ENCODE data around the gene SPATA45.
A peak's percentile ranks its signal among the peaks of the same experiment; 100 is the strongest.

Gene SPATA45

GRCh38 chr1:212814537-212815334, 32.7 kb downstream of the SPATA45 start:
- Histone ChIP-seq H3K9ac (no peak overlapping the region), H3K9me3 (no peaks in the 10 kb centered on the region), H3K36me3 (peaks cover 26% of the 10 kb centered on the region), H3K4me3 (no peak overlapping the region), H3K27me3 (no peaks in the 10 kb centered on the region), H4K20me1 (no peaks in the 10 kb centered on the region), H3K4me2 (no peak overlapping the region), H3K4me1 (no peaks in the 10 kb centered on the region), H3K27ac (no peak overlapping the region)
- no peak for TF ChIP-seq Cebpa-rat (IDR thresholded peaks at IDR 0.05)

- H3K4me3 ChIP-seq: no peak overlapping the region
- no peak overlapping the region for H3K9ac ChIP-seq
- no peak overlapping the region for H3K4me2 ChIP-seq
- H3K36me3 ChIP-seq: peaks cover 67% of the 10 kb centered on the region
- H3K4me1 ChIP-seq: no peaks in the 10 kb centered on the region
- H3K27ac ChIP-seq: no peak overlapping the region
- no peaks in the 10 kb centered on the region for H3K9me3 ChIP-seq
- no peaks in the 10 kb centered on the region for H3K27me3 ChIP-seq
- no peak for TF ChIP-seq Cebpa-rat (IDR thresholded peaks at IDR 0.05)
- no peaks in the 10 kb centered on the region for H4K20me1 ChIP-seq
Measured at GRCh38 chr1:212805767-212806166, 41.7 kb downstream of the SPATA45 start.

DNA sequence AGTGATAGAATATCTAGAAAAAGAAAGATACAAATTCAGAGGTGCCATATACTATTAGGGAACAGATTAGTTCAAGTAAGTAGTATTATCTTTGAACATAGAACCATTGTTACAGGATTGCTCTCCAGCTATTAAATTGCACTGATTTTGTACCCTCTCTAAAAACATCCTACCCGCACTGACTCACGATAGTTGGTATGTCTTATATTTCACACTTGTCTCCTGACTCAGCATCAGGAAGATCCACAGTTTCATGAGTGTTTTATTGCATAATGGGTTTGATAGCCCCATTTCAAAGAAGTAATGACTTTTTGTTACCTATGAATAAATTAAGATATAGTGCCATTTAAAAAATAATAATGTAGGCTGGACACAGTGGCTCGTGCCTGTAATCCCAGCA, 49.8 kb downstream of the SPATA45 start:
- H3K27me3 ChIP-seq: no peaks in the 10 kb centered on the region
- H3K36me3 ChIP-seq: peaks cover 56% of the 10 kb centered on the region
- TF ChIP-seq Cebpa-rat (IDR thresholded peaks at IDR 0.05): no peak

DNA sequence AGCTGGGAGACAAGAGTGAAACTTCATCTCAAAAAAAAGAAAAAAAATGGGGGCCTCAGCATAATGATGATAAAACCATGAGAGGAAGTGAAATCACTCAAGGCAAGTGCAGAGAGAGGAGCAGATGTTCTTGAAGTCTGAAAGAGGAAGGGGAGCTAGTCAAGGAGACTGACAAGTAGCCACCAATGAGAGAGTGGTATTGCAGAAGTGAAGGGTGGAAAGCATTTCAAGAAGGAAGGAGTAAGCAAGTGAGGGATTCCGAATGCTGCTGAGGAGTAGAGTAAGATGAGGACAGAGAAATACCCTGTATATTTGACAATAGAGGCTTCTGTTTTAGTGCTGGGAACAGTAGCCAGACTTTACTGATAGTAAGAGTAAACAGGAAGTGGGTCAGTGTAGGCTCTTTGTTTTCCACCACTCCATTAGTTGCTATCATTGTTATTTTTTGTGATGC, 52.9 kb downstream of the SPATA45 start:
- H3K4me3 ChIP-seq: no peak overlapping the region
- H3K4me2 ChIP-seq: peak overlapping the region; percentile 92
- H3K27ac ChIP-seq: peak overlapping the region; percentile 66
- no peaks in the 10 kb centered on the region for H3K27me3 ChIP-seq
- H3K9ac ChIP-seq: no peak overlapping the region
- no peak for TF ChIP-seq Cebpa-rat (IDR thresholded peaks at IDR 0.05)
- H3K36me3 ChIP-seq: peaks cover 33% of the 10 kb centered on the region
- peaks cover 47% of the 10 kb centered on the region for H3K4me1 ChIP-seq
- no peaks in the 10 kb centered on the region for H3K9me3 ChIP-seq
- no peaks in the 10 kb centered on the region for H4K20me1 ChIP-seq

More for the DNA sequence above, 49.8 kb downstream of the SPATA45 start:
- Histone ChIP-seq H3K9me3 (no peaks in the 10 kb centered on the region), H3K27ac (no peak overlapping the region), H3K9ac (no peak overlapping the region), H3K4me2 (no peak overlapping the region), H3K4me1 (peaks cover 33% of the 10 kb centered on the region), H4K20me1 (no peaks in the 10 kb centered on the region), H3K4me3 (no peak overlapping the region)

GRCh38 chr1:212792396-212792908, 55.0 kb downstream of the SPATA45 start:
- no peak for TF ChIP-seq Cebpa-rat (IDR thresholded peaks at IDR 0.05)
- peak overlapping the region; percentile 92 for H3K27ac ChIP-seq

GRCh38 chr1:212791676-212792395, 55.6 kb downstream of the SPATA45 start, which contains the start of the genes NSL1 and TATDN3:
Gene NSL1 (minus strand): TSS chr1:212791777. CDS start chr1:212791763, 14 bp downstream.
Gene TATDN3 (plus strand): TSS chr1:212791894. CDS start chr1:212791922, 28 bp downstream.
- peak within 1 kb of the TSS; percentile 92 for H3K4me2 ChIP-seq
- peaks cover 22% of the 10 kb centered on the region for H3K36me3 ChIP-seq
- TF ChIP-seq Cebpa-rat (IDR thresholded peaks at IDR 0.05): no peak
- H3K27me3 ChIP-seq: no peaks in the 10 kb centered on the region
- H3K4me1 ChIP-seq: peaks cover 56% of the 10 kb centered on the region
- peak within 1 kb of the TSS; percentile 92 for H3K27ac ChIP-seq
- H3K9me3 ChIP-seq: no peaks in the 10 kb centered on the region
- H3K4me3 ChIP-seq: peak within 1 kb of the TSS; percentile 86
- peaks cover 8% of the 10 kb centered on the region; the same call in 1 of the 2 replicates for H4K20me1 ChIP-seq
- peak within 1 kb of the TSS; percentile 94 for H3K9ac ChIP-seq

More at GRCh38 chr1:212792396-212792908, 55.0 kb downstream of the SPATA45 start:
- Histone ChIP-seq H3K4me1 (peaks cover 56% of the 10 kb centered on the region), H3K9me3 (no peaks in the 10 kb centered on the region), H3K9ac (peak overlapping the region; percentile 94), H4K20me1 (peaks cover 8% of the 10 kb centered on the region; the same call in 1 of the 2 replicates), H3K4me3 (peak overlapping the region; percentile 86), H3K27me3 (no peaks in the 10 kb centered on the region), H3K36me3 (peaks cover 22% of the 10 kb centered on the region), H3K4me2 (peak overlapping the region; percentile 92)

GRCh38 chr1:212791261-212791675, 56.2 kb downstream of the SPATA45 start:
- Histone ChIP-seq H3K4me2 (peak overlapping the region; percentile 92), H3K4me3 (peak overlapping the region; percentile 86), H4K20me1 (peaks cover 8% of the 10 kb centered on the region; the same call in 1 of the 2 replicates), H3K27me3 (no peaks in the 10 kb centered on the region), H3K36me3 (peaks cover 24% of the 10 kb centered on the region), H3K4me1 (peaks cover 56% of the 10 kb centered on the region), H3K9ac (peak overlapping the region; percentile 94), H3K9me3 (no peaks in the 10 kb centered on the region), H3K27ac (peak overlapping the region; percentile 92)
- no peak for TF ChIP-seq Cebpa-rat (IDR thresholded peaks at IDR 0.05)

DNA sequence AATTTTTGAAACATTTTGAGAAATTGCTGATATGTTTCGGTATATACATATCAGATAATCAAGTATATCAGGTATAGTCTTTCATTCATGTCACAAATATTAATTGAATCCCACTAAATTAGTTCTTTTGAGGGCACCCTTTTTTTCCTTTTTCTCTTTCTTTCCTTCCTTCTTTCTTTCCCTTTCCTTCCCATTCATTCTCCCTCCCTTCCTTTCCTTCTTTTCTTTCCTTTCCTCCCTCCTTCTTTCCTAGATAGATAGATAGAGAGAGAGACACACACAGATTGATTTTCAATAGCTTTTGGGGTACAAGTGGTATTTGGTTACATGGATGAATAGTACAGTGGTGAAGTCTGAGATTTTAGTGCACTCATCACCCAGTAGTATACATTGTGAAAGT, 61.6 kb downstream of the SPATA45 start:
- peaks cover 64% of the 10 kb centered on the region for H3K36me3 ChIP-seq
- peaks cover 20% of the 10 kb centered on the region for H4K20me1 ChIP-seq
- H3K9me3 ChIP-seq: no peaks in the 10 kb centered on the region
- H3K9ac ChIP-seq: no peak overlapping the region
- H3K4me2 ChIP-seq: no peak overlapping the region
- H3K4me1 ChIP-seq: peaks cover 22% of the 10 kb centered on the region
- no peak for TF ChIP-seq Cebpa-rat (IDR thresholded peaks at IDR 0.05)
- no peak overlapping the region for H3K4me3 ChIP-seq
- H3K27me3 ChIP-seq: no peaks in the 10 kb centered on the region
- no peak overlapping the region for H3K27ac ChIP-seq

- TF ChIP-seq Cebpa-rat (IDR thresholded peaks at IDR 0.05): no peak
- H3K4me3 ChIP-seq: no peak overlapping the region
- no peaks in the 10 kb centered on the region for H3K27me3 ChIP-seq
- H3K4me1 ChIP-seq: peaks cover 3% of the 10 kb centered on the region
- H3K9me3 ChIP-seq: no peaks in the 10 kb centered on the region
- H4K20me1 ChIP-seq: peaks cover 20% of the 10 kb centered on the region
- no peak overlapping the region for H3K27ac ChIP-seq
- H3K9ac ChIP-seq: no peak overlapping the region
- no peak overlapping the region for H3K4me2 ChIP-seq
- H3K36me3 ChIP-seq: peaks cover 69% of the 10 kb centered on the region
Measured at GRCh38 chr1:212783976-212784375, 63.5 kb downstream of the SPATA45 start.

Data from BLaER1 (cell line).